IMR-90 (cell line): ENCODE data around the gene ISOC2. TPM values are rescaled to one million over a fixed set of nuclear protein-coding genes. Genes with fewer than 3 reads are reported as not detected.

Experiments used
- ATAC-seq: fragments of 200-7000 bp; cut with Tn5 transposase; 2 replicates; pipeline ENCODE4 v1.9.1; 2020; ENCODE audit warnings: low read depth, mild to moderate bottlenecking, moderate library complexity
- BruUV-seq: library from RNA; stranded (reverse); fragments of 400-500 nt; replicated peaks from 2 replicates; lab custom pipeline; 2021; lab: Mats Ljungman, UMichigan
- CTCF ChIA-PET: fragments of 300-600 bp; formaldehyde crosslinking; extraction: SDS; loops from one replicate; lab custom pipeline; 2021; ENCODE audit warnings: antibody characterized with exemption; lab: Yijun Ruan, JAX
- POLR2A ChIA-PET: fragments of 300-600 bp; sonication (Branson Sonifier 250); formaldehyde crosslinking; loops from one replicate; lab custom pipeline; 2022; ENCODE audit warnings: antibody characterized with exemption; ENCODE audit not compliant: unreplicated experiment; lab: Charles Lee
- DNase-seq: peaks from one replicate; pipeline ENCODE4 v3.0.0; 2013
- H2AFZ ChIP-seq: replicated peaks from 2 replicates; pipeline ENCODE3; 2013; ENCODE audit warnings: low read length, mild to moderate bottlenecking; ENCODE audit not compliant: poor library complexity
- H2AK5ac ChIP-seq: 2 replicates; pipeline ENCODE4 v1.6.1; 2013; ENCODE audit warnings: low read depth, low read length, inconsistent platforms
- H2AK9ac ChIP-seq: replicated peaks from 2 replicates; pipeline ENCODE3; 2013; ENCODE audit warnings: mild to moderate bottlenecking, low read depth, low read length, moderate library complexity; ENCODE audit not compliant: poor library complexity
- H2BK120ac ChIP-seq: 2 replicates; pipeline ENCODE4 v1.6.1; 2013; ENCODE audit warnings: low read depth, low read length, inconsistent platforms
- H2BK15ac ChIP-seq: 3 replicates; pipeline ENCODE4 v1.6.1; 2013; ENCODE audit warnings: low read depth, low read length, inconsistent platforms
- H2BK20ac ChIP-seq: 2 replicates; pipeline ENCODE4 v1.6.1; 2013; ENCODE audit warnings: low read depth, mild to moderate bottlenecking, inconsistent platforms, low read length, moderate library complexity
- H2BK5ac ChIP-seq: 2 replicates; pipeline ENCODE4 v1.6.1; 2013; ENCODE audit warnings: mild to moderate bottlenecking, low read depth, low read length, inconsistent platforms; ENCODE audit not compliant: poor library complexity, severe bottlenecking
- H3K14ac ChIP-seq: replicated peaks from 2 replicates; pipeline ENCODE4 v1.6.1; 2013; ENCODE audit warnings: low read depth, low read length, inconsistent platforms
- H3K18ac ChIP-seq: 2 replicates; pipeline ENCODE4 v1.6.1; 2013; ENCODE audit warnings: low read depth, low read length, control low read depth
- H3K23ac ChIP-seq: 2 replicates; pipeline ENCODE4 v1.6.1; 2013; ENCODE audit warnings: low read depth, low read length, inconsistent platforms
- H3K27ac ChIP-seq: 2 replicates; pipeline ENCODE4 v1.5.1; 2013; ENCODE audit warnings: mild to moderate bottlenecking, control low read depth, low read length; ENCODE audit not compliant: insufficient read depth
- H3K27me3 ChIP-seq: 2 replicates; pipeline ENCODE4 v1.6.1; 2013; ENCODE audit warnings: low read length; ENCODE audit not compliant: control insufficient read depth, insufficient read depth
- H3K36me3 ChIP-seq: 2 replicates; pipeline ENCODE4 v1.6.1; 2013; ENCODE audit warnings: low read length, mixed read lengths; ENCODE audit not compliant: control insufficient read depth, insufficient read depth
- H3K4ac ChIP-seq: 2 replicates; pipeline ENCODE4 v1.6.1; 2013; ENCODE audit warnings: low read depth, low read length, inconsistent platforms
- H3K4me1 ChIP-seq: 2 replicates; pipeline ENCODE4 v1.6.1; 2013; ENCODE audit warnings: low read length, mixed read lengths; ENCODE audit not compliant: control insufficient read depth, insufficient read depth
- H3K4me2 ChIP-seq: 2 replicates; pipeline ENCODE4 v1.6.1; 2013; ENCODE audit warnings: low read depth, mild to moderate bottlenecking, control low read depth, low read length, moderate library complexity
- H3K4me3 ChIP-seq: 2 replicates; pipeline ENCODE4 v1.5.1; 2013; ENCODE audit warnings: low read depth, mild to moderate bottlenecking, control low read depth, low read length, moderate library complexity; ENCODE audit not compliant: insufficient read depth
- H3K56ac ChIP-seq: 2 replicates; pipeline ENCODE4 v1.6.1; 2013; ENCODE audit warnings: low read length, inconsistent platforms; ENCODE audit not compliant: insufficient read depth; ENCODE audit errors: extremely low read depth
- H3K79me1 ChIP-seq, 2 experiments: 2 replicates each; pipeline ENCODE4 v1.6.1; 2013; ENCODE audit warnings: low read length in 2 of 2, inconsistent platforms in 1 of 2, low read depth in 1 of 2
- H3K9ac ChIP-seq: 2 replicates; pipeline ENCODE4 v1.6.1; 2013; ENCODE audit warnings: low read depth, low read length, control low read depth
- H3K9me1 ChIP-seq: 2 replicates; pipeline ENCODE4 v1.6.1; 2013; ENCODE audit warnings: low read length, inconsistent platforms; ENCODE audit not compliant: insufficient read depth
- H3K9me3 ChIP-seq: 2 replicates; pipeline ENCODE4 v1.6.1; 2013; ENCODE audit warnings: low read length; ENCODE audit not compliant: control insufficient read depth, insufficient read depth
- H4K20me1 ChIP-seq: 2 replicates; pipeline ENCODE4 v1.6.1; 2013; ENCODE audit warnings: low read length, inconsistent platforms; ENCODE audit not compliant: insufficient read depth
- H4K5ac ChIP-seq: 2 replicates; pipeline ENCODE4 v1.6.1; 2013; ENCODE audit warnings: mild to moderate bottlenecking, low read depth, low read length, control low read depth
- H4K8ac ChIP-seq, 2 experiments: 2 replicates each; pipeline ENCODE4 v1.6.1; 2013; ENCODE audit warnings: low read depth in 2 of 2, low read length in 2 of 2, control low read depth in 1 of 2, inconsistent platforms in 1 of 2
- H4K91ac ChIP-seq: 2 replicates; pipeline ENCODE4 v1.6.1; 2013; ENCODE audit warnings: low read depth, low read length, inconsistent platforms; ENCODE audit not compliant: insufficient read depth
- CEBPB ChIP-seq: IDR thresholded peaks from 2 replicates; pipeline ENCODE4 v1.6.1; 2012; ENCODE audit warnings: low read depth, low read length, improper control_type of control experiment
- MAZ ChIP-seq: IDR thresholded peaks from 2 replicates; pipeline ENCODE4 v1.6.1; 2012; ENCODE audit warnings: low read depth, mild to moderate bottlenecking, low read length, improper control_type of control experiment, moderate library complexity, borderline replicate concordance
- NFE2L2 ChIP-seq: fragments of 150-350 bp; IDR thresholded peaks from 2 replicates; pipeline ENCODE4 v1.6.1; 2016; ENCODE audit warnings: low read depth, mild to moderate bottlenecking, low read length
- WGBS, 2 experiments: methylation state at CpG; one replicate each; pipeline versions ENCODE4 v1.1.5 to v1.1.7; 2013; ENCODE audit warnings: missing lambda C conversion rate in 2 of 2; ENCODE audit not compliant: insufficient read length in 1 of 2; ENCODE audit errors: extremely low coverage in 2 of 2; 5-methylcytosine and 5-hydroxymethylcytosine counted together
- dilution Hi-C: fragments of 300-500 bp; cut with HindIII; formaldehyde crosslinking; loops from one replicate; pipeline ENCODE4 v1.14.3; 2018; ENCODE audit warnings: low sequenced_read_pairs; ENCODE audit not compliant: unreplicated experiment
- in situ Hi-C: fragments of 300-500 bp; cut with MboI; formaldehyde crosslinking; loops from 3 replicates; pipeline ENCODE4 v1.14.3; 2019; ENCODE audit warnings: low sequenced_read_pairs, inconsistent platforms, mixed read lengths
- intact Hi-C: fragments of 100-400 bp; cut with micrococcal nuclease; formaldehyde crosslinking; loops from 2 replicates; pipeline ENCODE4 v1.10.0; 2022
- polyA plus RNA-seq, 3 experiments: library from polyadenylated mRNA; depleted of rRNA; stranded (reverse); fragments of >200 nt; gene quantifications; 2 replicates each; pipeline ENCODE4 v1.2.3, GENCODE V29; 2012; ENCODE audit warnings: low replicate concordance in 1 of 3
- total RNA-seq: library from RNA; depleted of rRNA; stranded (reverse); fragments of >200 nt; gene quantifications from 2 replicates; pipeline ENCODE4 v1.2.3, GENCODE V29; 2012

Gene ISOC2
- total and polyA plus RNA-seq, 2 of the 4 experiments (the other 2 are of a cell fraction) = 56.1 to 82.1 TPM

- H3K36me3 ChIP-seq = no peaks in the 10 kb centered on the region
- H4K8ac ChIP-seq = peak overlapping the region; percentile 49 to 85; a peak in 2 of 4 replicates
- peak overlapping the region; percentile 93 for H2AFZ ChIP-seq
- ATAC-seq (peak; percentile 53), DNase-seq (peak; percentile 74)
- H3K14ac ChIP-seq = peak overlapping the region; percentile 80
- no peak overlapping the region for H3K18ac ChIP-seq
- H3K23ac ChIP-seq = no peak overlapping the region
- H4K20me1 ChIP-seq = peaks cover 10% of the 10 kb centered on the region
- no peak overlapping the region for H2BK120ac ChIP-seq
- peak overlapping the region; percentile 69 for H4K91ac ChIP-seq
- peak overlapping the region; percentile 62; the same call in 1 of the 2 replicates for H2AK5ac ChIP-seq
- intact Hi-C loops (loop anchor here (2.0 kb wide), 1 partner anchor 146 kb away; no protein-coding TSS in a partner anchor), dilution Hi-C loops (no loop called here), in situ Hi-C loops (no loop called here)
- H3K9me3 ChIP-seq = no peaks in the 10 kb centered on the region
- H3K9ac ChIP-seq = peak overlapping the region; percentile 46; the same call in 1 of the 2 replicates
- H3K27me3 ChIP-seq = no peaks in the 10 kb centered on the region
- H3K9me1 ChIP-seq = 0 out of 2 replicates have a peak, but pooled peaks cover 4% of the 10 kb centered on the region
- peaks cover 5 to 28% of the 10 kb centered on the region in 2 experiments; a peak in 3 of 4 replicates for H3K79me1 ChIP-seq
- BruUV-seq = no TSS peak
- no peak overlapping the region; the same call in 1 of the 2 replicates for H4K5ac ChIP-seq
- peak; percentile 33; the same call in 1 of the 2 replicates for TF ChIP-seq CEBPB
- TF ChIP-seq MAZ = peak; percentile 28; the same call in 1 of the 2 replicates
- TF ChIP-seq NFE2L2 = no peak
- no peak overlapping the region for H2BK15ac ChIP-seq
- peak overlapping the region; percentile 61 for H3K4me2 ChIP-seq
- H3K4me1 ChIP-seq = peaks cover 3% of the 10 kb centered on the region; the same call in 1 of the 2 replicates
- 5% methylated on average over 10 of the region's 24 CpGs; no CpG with 5 or more reads in 1 of the 2 experiments for WGBS, 2 experiments
- CTCF ChIA-PET = interaction anchor here (0.6 kb wide), 1 partner anchor 43 kb away, joined by 3 read pairs; no protein-coding TSS in a partner anchor
- POLR2A ChIA-PET = no interaction called here
- H3K27ac ChIP-seq = peak overlapping the region; percentile 53
- H3K56ac ChIP-seq = 0 out of 2 replicates have a peak overlapping the region, but pooled peaks have one; percentile 19
- H3K4ac ChIP-seq = peak overlapping the region; percentile 84; the same call in 1 of the 2 replicates
- no peak overlapping the region for H2BK5ac ChIP-seq
- H3K4me3 ChIP-seq = peak overlapping the region; percentile 65
- H2AK9ac ChIP-seq = peak overlapping the region; percentile 99
- no peak overlapping the region for H2BK20ac ChIP-seq
Measured at GRCh38 chr19:55460670-55461258, 678 bp downstream of the ISOC2 start.
